ENCODE data around the gene TSC22D4. TPM values are rescaled to one million over a fixed set of nuclear protein-coding genes. Genes with fewer than 3 reads are reported as not detected.
"Not testable (repeated sequence)": the region's sequence is repeated elsewhere in the genome, so short reads cannot be mapped to it uniquely, and the experiment has no call there.

TSC22D4 gene
- total and polyA plus RNA-seq, 2 donors (not counting 3 experiments of a cell fraction or from before 2014, with no cell fraction given) = 40.1 to 84.4 TPM

GRCh38 chr7:100441641-100442535 is 37.1 kb downstream of the TSC22D4 start:
- Histone ChIP-seq H3K27me3 (ENCODE audit: control insufficient read depth in 2 of 2, insufficient read depth in 2 of 2, low read length in 2 of 2) (no peaks in the 10 kb centered on the region), H3K4me1 (ENCODE audit: control insufficient read depth, extremely low read depth, insufficient read depth, low read length) (peaks cover 38% of the 10 kb centered on the region), H3K4me2 (ENCODE audit: insufficient read depth, low read length) (no peak overlapping the region), H3K9me1 (replicated peaks; ENCODE audit: control insufficient read depth, extremely low read depth, insufficient read depth, low read length) (no peaks in the 10 kb centered on the region), H3K4me3 (replicated peaks in 1 of 3; ENCODE audit: insufficient read depth in 1 of 3, low read depth in 1 of 3, low read length in 3 of 3) (no peak overlapping the region), H3K27ac (ENCODE audit: insufficient read depth, low read depth, low read length) (no peak overlapping the region), H4K20me1 (replicated peaks; ENCODE audit: control insufficient read depth, extremely low read depth, insufficient read depth, low read length) (no peaks in the 10 kb centered on the region), H3K9ac (replicated peaks; ENCODE audit: extremely low read depth, insufficient read depth, low read length) (no peak overlapping the region), H3K36me3 (ENCODE audit: control insufficient read depth in 2 of 2, extremely low read depth in 1 of 2, insufficient read depth in 2 of 2, low read length in 2 of 2) (no peaks in the 10 kb centered on the region), H2AFZ (ENCODE audit: low read depth, low read length) (no peak overlapping the region), H3K9me3 (replicated peaks; ENCODE audit: control insufficient read depth, insufficient read depth, low read length) (no peaks in the 10 kb centered on the region), H3K79me2 (ENCODE audit: control insufficient read depth, insufficient read depth, low read length) (no peaks in the 10 kb centered on the region)
- peak; percentile 8 for FAIRE-seq
- TF ChIP-seq FOS (IDR thresholded peaks at IDR 0.05; ENCODE audit: borderline replicate concordance, insufficient read depth, low read length) (no peak), JUN (IDR thresholded peaks at IDR 0.05; ENCODE audit: borderline replicate concordance, insufficient read depth, insufficient read length, low read depth) (no peak)
- ChIA-PET POLR2A (interaction anchor here (3.9 kb wide), 1 partner anchor 13 kb away, joined by 59 read pairs; the partner anchor contains the start of genes MEPCE and ZCWPW1), CTCF (no interaction called here)
- dilution Hi-C loops (cut with MboI; ENCODE audit: extremely low pct_ligation_motif_present, low sequenced_read_pairs) = no loop called here
- no peak for DNase-seq (ENCODE audit: low read depth, low spot score)
- intact Hi-C loops (cut with micrococcal nuclease) = no loop called here
- no TSS peak for BruUV-seq (replicated peaks)

- H3K9me1 ChIP-seq (replicated peaks; ENCODE audit: control insufficient read depth, extremely low read depth, insufficient read depth, low read length); H3K9me3 ChIP-seq (replicated peaks; ENCODE audit: control insufficient read depth, insufficient read depth, low read length); FAIRE-seq; H3K4me3 ChIP-seq (replicated peaks in 1 of 3; ENCODE audit: insufficient read depth in 1 of 3, low read depth in 1 of 3, low read length in 3 of 3); H2AFZ ChIP-seq (ENCODE audit: low read depth, low read length); H3K36me3 ChIP-seq (ENCODE audit: control insufficient read depth in 2 of 2, extremely low read depth in 1 of 2, insufficient read depth in 2 of 2, low read length in 2 of 2); H3K4me2 ChIP-seq (ENCODE audit: insufficient read depth, low read length); H3K27me3 ChIP-seq (ENCODE audit: control insufficient read depth in 2 of 2, insufficient read depth in 2 of 2, low read length in 2 of 2); BruUV-seq (replicated peaks); DNase-seq (ENCODE audit: low read depth, low spot score); dilution Hi-C loops (cut with MboI; ENCODE audit: extremely low pct_ligation_motif_present, low sequenced_read_pairs); H4K20me1 ChIP-seq (replicated peaks; ENCODE audit: control insufficient read depth, extremely low read depth, insufficient read depth, low read length); intact Hi-C loops (cut with micrococcal nuclease): not testable (repeated sequence)
- ChIA-PET CTCF (interaction anchor here (1.4 kb wide), 1 partner anchor 27 kb away, joined by 5 read pairs; no protein-coding TSS in a partner anchor), POLR2A (interaction anchor here (2.9 kb wide), 1 partner anchor 10 kb away, joined by 29 read pairs; the partner anchor contains the start of genes MEPCE and ZCWPW1)
- Histone ChIP-seq H3K79me2 (ENCODE audit: control insufficient read depth, insufficient read depth, low read length) (peaks cover 17% of the 10 kb centered on the region), H3K4me1 (ENCODE audit: control insufficient read depth, extremely low read depth, insufficient read depth, low read length) (peaks cover 26% of the 10 kb centered on the region), H3K27ac (ENCODE audit: insufficient read depth, low read depth, low read length) (peak overlapping the region; percentile 73), H3K9ac (replicated peaks; ENCODE audit: extremely low read depth, insufficient read depth, low read length) (peak overlapping the region; percentile 17)
Observed at GRCh38 chr7:100439244-100439643, 39.8 kb downstream of the TSC22D4 start.

DNA sequence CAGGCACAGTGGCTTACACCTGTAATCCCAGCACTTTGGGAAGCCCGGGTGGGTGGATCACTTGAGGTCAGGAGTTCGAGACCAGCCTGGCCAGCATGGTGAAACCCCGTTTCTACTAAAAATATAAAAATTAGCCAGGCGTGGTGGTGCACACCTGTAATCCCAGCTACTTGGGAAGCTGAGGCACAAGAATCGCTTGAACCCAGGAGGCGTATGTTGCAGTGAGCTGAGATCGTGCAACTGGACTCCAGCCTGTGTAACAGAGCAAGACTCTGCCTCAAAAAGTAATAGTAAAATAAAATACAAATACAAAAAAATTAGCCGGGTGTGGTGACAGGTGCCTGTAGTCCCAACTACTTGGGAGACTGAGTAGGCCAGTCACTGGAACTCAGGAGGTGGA is 40.3 kb downstream of the TSC22D4 start:
- dilution Hi-C loops (cut with MboI; ENCODE audit: extremely low pct_ligation_motif_present, low sequenced_read_pairs); BruUV-seq (replicated peaks); H3K9me3 ChIP-seq (replicated peaks; ENCODE audit: control insufficient read depth, insufficient read depth, low read length); H3K36me3 ChIP-seq (ENCODE audit: control insufficient read depth in 2 of 2, extremely low read depth in 1 of 2, insufficient read depth in 2 of 2, low read length in 2 of 2); H3K9ac ChIP-seq (replicated peaks; ENCODE audit: extremely low read depth, insufficient read depth, low read length); H3K27me3 ChIP-seq (ENCODE audit: control insufficient read depth in 2 of 2, insufficient read depth in 2 of 2, low read length in 2 of 2); H3K27ac ChIP-seq (ENCODE audit: insufficient read depth, low read depth, low read length); intact Hi-C loops (cut with micrococcal nuclease); H3K4me3 ChIP-seq (replicated peaks in 1 of 3; ENCODE audit: insufficient read depth in 1 of 3, low read depth in 1 of 3, low read length in 3 of 3); H3K4me2 ChIP-seq (ENCODE audit: insufficient read depth, low read length); H4K20me1 ChIP-seq (replicated peaks; ENCODE audit: control insufficient read depth, extremely low read depth, insufficient read depth, low read length); H3K9me1 ChIP-seq (replicated peaks; ENCODE audit: control insufficient read depth, extremely low read depth, insufficient read depth, low read length); H2AFZ ChIP-seq (ENCODE audit: low read depth, low read length); FAIRE-seq; DNase-seq (ENCODE audit: low read depth, low spot score): not testable (repeated sequence)
- POLR2A ChIA-PET = interaction anchor here (0.7 to 2.9 kb wide), 2 partner anchors 10 to 14 kb away, joined by 7 to 29 read pairs; partner anchors contain the start of genes MEPCE and ZCWPW1
- H3K79me2 ChIP-seq (ENCODE audit: control insufficient read depth, insufficient read depth, low read length) = peaks cover 17% of the 10 kb centered on the region
- CTCF ChIA-PET = interaction anchor here (0.6 to 1.0 kb wide), 2 partner anchors 8 to 350 kb away, joined by 4 read pairs; no protein-coding TSS in a partner anchor
- H3K4me1 ChIP-seq (ENCODE audit: control insufficient read depth, extremely low read depth, insufficient read depth, low read length) = peaks cover 21% of the 10 kb centered on the region
